HG02678 (cell line): ENCODE data around the gene HYLS1.

ENCODE experiments used
- ATAC-seq: cut with Tn5 transposase; IDR thresholded peaks from one replicate; pipeline ENCODE4 v1.9.1; 2021; ENCODE audit warnings: mild to moderate bottlenecking, moderate library complexity; ENCODE audit not compliant: unreplicated experiment

HYLS1 gene

DNA sequence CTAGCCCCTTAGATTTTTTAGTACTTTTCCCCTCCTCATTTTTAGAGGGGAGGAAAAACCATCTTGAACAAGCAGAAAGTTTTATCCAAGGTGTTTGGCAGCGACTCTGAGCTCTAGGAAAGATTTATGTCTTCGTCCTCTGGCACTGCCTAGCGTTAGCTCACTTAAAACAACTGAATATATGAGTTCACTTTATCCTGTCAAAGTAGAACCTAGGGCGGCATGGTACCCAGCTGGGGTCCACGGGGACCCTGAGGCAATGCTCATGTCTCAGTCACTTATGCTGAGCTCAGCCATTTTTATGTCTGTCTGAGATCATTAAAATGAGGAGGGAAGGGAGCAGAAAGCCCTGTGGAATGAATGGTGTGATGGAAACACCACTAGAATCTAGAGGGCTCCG is 44.2 kb downstream of the HYLS1 start:
- ATAC-seq = no peak

DNA sequence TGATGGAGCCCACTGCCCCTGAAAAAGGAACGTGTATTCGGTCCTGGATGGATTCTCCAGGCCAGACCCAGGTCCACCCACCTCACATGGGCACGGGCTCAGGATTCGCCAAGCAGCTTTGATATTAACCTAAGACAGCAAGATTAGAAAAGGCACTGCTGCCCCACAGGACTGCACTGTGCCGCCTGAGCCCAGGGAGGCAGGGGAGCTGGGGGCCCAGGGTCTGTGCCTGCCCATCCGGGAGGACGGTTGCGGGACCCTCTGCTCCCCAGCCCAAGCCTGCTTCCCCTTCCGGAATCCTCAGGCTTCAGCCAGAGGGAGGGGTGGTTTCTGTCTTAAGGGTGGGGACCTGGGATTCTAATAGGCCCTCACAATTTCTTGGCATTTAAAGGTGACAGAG is 44.8 kb downstream of the HYLS1 start:
- ATAC-seq = no peak

DNA sequence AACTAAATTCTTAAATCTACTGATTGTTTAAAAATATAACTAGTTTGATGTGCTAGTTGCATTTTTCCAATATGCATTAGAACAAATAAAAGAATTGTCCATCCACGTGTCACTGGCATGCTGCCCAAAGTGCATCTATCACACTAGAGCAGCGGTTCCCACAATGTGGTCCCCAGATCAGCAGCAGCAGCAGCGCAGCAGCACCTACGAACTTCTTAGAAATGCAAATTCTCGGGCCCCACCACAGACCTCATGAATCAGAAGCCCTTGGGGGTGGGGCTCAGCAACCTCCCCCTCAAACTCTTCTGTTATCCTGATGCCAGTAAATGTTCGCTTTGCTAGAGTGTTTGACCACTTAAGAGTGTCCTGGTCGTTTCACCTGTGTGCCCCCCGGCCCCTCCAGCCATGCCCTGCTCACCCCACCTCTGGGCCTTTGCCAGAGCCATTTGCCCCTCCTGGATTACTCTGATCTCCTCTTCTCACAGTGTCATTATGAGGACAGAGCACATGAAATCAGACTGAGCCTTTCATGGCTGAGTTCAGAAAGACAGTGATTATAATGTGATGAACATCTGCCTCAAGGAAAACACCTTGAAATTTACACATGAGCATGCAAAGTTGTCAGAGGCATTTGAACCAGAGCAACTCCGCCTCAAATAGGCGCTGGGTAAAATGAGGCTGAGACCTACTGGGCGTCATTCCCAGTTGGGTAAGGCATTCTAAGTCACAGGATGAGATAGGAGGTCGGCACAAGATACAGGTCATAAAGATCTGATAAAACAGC is 45.8 kb downstream of the HYLS1 start:
- ATAC-seq = no peak

DNA sequence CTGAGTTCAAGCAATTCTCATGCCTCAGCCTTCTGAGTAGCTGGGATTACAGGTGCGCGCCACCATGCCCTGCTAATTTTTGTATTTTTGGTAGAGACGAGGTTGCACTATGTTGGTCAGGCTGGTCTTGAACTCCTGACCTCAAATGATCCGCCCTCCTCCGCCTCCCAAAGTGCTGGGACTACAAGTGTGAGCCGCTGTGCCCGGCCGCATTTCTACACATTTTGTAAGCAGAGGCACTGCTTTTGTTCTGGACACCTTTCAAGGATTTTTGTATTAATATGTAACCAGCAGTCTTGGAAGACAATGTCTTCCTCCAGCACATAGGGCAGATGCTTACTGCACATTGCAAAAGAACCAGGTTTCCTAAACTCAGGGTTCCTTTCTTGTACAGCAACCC is 47.0 kb downstream of the HYLS1 start:
- no peak for ATAC-seq

DNA sequence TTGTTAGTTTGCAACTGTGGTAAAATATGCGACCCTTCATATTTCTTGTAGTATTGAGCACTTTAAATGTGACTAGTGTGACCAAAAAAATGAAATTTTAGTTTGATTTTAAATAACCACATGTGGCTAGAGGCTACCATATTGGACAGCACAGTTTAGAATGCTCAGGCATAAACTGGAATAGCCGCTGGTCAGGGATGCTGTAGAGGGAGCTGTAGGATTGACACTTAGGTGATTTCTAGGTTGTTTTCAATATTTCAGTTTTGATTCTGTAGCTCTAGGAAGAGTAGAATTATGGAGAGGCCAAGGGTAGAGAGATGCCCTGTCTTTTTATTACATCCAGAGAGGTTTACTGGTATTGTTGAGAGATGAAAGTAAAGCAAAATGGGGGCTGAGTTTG is 47.6 kb downstream of the HYLS1 start:
- ATAC-seq = no peak

DNA sequence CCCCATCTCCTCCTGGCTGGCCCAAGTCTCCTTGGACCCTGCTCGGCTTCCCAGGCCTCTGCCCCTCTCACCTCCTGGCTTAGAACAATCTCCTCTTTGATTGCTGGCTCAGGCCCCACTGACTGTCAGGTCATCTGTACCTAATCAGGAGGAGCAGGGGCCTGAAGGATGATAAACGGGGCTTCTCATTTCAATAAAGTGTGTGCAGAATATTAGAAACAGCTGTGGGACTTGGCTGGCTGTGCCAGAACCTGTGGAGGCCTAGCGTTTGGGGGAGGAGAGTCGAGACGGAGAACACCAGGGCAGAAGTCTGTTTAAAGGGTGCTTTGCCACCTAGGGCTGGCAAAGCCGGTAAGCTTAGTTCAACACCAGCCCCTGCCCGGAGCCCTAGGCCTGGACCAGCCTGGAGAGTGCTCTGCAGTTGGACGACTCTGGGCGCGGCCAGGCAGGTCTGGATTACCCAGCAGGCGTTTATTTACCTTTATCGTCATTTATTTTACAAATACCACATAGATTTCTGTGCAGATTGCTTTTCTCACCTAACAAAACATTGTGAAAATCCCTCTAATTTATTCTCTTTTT is 48.2 kb downstream of the HYLS1 start:
- no peak for ATAC-seq

DNA sequence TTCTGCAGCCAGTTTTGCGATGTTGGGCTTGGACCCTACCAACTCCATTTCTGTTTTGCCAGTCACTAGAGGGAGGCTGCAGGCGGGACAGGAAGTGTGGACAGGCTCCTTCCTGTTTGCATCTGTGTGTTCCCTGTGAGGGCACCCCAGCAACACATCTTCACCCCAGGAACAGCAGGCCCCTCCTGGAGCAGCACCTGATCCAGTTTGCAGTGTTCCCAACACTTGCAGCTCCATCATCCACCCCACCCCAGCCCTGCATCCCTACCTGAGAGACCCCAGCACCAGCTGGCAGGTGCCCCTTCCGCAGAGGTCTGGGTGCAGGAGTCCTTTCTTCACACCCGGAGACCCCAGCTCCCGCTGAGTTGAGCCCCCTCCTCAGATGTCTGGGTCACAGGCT is 51.0 kb downstream of the HYLS1 start:
- ATAC-seq = no peak

DNA sequence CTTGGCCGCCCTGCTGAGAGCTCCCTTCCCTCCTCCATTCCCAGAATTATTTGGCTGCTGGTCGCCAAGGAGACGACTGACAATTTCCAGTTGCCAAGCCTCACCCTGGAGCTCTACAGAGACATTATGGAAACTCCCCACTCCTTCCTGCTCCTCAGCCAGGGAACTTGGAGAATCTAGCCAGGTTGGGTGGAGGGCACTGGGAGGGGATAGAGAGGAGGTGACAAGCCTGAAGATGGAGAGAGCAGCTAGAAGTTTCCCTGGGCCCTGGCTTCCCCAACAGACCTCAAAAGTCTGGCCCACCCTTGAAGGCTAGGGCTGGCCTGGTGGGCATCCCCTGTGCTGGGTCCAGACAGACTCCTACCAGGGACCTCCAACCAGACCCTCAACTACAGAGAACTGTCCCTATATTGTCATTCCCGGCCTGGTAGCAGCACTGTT is 51.6 kb downstream of the HYLS1 start:
- no peak for ATAC-seq

DNA sequence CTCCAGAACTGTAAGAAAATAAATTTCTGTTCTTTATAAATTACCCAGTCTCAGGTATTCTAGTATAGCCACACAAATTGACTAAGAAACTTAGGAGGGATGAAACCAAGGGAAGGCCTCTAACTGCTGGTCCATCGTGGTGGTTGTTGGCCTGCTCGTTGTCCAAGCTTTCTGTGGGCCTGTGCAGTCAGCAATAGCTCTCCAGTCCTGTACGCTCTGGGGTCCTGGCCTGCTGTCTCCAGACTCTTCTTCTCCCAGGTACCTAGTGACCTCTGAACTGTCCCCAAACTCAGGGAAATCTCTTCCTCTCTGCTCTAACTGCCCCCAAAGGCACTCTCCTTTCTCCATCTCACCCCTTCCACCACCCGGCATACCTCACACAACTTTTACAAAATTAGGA is 52.7 kb downstream of the HYLS1 start:
- no peak for ATAC-seq

DNA sequence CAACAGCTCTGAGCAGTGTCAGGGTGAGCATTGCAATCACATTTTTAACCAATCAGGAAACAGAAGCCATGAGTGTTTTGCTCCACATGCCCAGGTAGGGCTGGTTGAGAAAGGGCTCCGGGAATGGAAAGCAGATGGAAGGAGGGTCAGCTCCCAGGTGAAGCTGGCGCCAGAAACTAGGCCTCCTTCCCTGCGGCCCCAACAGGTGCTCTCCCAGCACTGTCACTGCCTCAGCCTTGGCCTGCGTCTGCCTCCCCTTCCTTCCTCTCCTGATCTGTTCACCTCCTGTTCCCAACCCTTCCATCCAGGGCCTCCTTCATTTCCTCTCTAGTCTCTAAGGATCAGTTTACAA is 53.8 kb downstream of the HYLS1 start:
- no peak for ATAC-seq

DNA sequence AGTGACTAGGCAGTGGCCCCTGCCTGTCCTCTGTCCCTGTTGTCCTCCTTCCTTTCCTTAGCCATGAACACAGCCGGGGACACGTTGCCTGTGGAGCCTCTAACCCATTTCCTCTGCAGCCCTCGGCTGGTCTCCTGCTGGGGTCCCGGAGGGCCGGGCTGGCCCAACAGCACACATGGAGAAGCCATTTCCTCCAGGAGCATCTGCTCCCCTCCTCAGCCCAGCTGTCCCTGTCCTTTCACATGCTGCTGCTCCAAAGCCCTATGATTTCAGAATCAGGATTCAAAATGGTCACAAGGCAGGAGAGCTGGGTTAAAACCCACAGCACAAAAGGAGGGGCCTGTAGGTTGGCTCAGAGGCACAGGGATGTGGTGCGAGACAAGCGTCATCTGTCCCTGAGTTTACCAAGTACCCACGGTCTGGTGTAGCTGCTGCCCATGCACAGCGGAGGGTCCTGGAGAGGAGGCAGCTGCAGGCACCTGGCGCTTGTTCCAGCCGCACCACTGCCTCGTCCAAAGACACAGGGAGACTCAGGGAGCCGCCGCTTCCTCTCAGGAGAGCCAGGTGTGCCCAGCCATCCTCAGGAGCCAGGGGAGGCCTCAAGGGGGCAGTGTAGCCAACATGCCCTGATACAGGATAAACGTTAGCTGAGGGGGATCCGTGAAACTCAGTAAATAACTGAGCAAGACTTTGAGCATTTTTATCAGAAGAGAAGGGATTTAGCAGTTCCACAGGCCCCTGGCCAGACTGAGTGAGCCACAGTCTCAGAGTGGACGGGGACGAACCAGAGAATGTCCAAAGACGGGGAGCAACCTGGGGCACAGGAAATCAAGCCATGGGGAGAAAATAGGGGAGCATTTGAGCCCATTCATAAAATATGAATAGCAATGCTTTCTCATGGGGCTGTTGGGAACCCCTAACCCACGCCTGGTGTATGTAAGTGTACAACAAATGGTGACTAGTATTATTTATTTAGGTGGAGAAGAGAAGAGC is 54.4 kb downstream of the HYLS1 start:
- no peak for ATAC-seq

DNA sequence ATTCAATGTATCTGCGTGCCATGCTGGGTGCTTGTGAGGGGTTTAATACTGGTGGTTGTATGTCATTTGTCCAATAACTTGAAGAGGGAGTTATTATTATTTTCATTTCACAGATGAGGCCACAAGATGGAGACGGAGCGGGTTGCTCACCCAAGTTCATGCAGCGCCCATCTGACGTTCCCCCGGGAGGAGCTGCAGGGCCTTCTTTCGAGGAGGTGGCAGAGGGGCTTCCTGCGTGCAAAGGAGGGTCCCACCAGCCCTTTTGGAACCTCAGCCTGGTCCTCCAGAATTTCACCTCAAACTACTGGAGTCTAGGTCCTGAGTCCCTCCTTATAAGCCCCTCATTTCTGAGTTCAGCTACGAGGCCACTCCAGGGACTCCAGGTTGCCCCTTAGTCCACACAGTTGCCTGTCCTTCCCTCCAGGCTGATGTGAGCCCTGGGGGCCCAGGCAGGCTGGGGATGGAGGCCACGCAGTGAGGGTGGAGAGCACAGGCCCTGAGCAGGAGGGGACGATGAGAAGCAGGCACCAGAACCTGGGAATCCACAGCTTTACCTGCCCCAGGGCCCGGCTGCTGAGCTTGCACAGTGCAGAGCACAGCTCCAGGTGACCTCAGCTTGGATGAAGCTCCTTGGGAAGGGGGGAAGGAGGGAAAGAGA is 55.4 kb downstream of the HYLS1 start:
- ATAC-seq = no peak

DNA sequence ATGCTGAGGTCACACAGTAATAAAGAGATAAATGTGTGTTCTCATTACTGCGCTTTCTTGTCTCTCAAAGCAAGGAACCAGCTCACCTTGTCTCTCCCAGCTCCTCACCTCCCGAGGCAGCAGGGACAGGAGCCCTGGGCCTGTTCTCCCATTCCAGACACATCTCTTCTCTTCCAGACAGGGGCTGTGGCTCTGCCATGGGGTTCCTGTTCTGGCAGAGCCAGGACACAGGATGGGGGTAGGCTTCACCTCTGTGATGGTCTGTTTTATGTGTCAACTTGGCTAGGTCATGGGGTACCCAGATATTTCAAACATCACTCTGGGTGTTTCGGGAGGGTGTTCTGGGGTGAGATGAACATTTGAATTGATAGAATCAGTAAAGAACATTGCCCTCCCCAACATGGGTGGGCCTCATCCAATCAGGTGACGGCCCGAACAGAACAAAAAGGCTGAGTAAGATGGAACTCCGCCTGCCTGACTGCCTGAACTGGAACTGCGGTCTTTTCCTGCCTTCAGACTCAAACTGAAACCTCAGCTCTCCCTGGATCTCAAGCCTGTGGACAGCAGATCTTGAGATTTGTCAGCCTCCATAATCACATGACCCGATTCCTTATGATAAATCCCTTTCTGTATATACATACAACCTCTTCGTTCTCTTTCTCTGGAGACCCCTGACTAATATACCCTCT is 56.3 kb downstream of the HYLS1 start:
- no peak for ATAC-seq

DNA sequence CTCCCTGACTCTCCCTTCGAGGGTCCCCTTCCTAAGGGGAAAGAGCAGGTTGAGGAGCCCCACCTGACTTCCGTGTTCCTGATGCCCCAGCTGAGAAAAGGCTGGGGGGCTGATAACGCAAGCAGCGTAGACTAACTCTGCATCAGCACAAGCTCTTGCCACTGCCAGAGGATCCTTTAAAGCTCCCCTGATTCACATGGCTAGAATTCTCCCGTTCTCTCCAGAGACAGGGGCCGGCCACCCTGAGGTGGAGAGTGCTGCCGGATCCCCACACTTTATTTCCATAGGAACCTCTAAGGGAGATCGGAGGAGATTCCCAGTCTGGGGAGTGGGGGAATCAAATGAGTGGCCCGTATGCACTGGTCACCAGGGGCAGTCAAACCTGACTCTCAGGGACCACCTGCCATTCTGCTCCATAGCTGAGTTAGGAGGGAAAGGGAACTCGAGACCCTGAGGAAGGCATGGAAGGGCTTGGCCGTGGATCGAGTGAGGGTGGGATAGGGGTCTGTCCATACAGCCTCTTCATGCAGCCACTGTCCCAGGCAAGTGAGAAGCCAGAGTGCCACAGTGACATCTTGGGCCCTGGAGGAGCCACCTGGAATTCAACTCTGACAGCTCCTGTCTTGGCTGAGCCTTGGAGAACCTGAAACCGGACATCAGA is 57.0 kb downstream of the HYLS1 start:
- no peak for ATAC-seq

DNA sequence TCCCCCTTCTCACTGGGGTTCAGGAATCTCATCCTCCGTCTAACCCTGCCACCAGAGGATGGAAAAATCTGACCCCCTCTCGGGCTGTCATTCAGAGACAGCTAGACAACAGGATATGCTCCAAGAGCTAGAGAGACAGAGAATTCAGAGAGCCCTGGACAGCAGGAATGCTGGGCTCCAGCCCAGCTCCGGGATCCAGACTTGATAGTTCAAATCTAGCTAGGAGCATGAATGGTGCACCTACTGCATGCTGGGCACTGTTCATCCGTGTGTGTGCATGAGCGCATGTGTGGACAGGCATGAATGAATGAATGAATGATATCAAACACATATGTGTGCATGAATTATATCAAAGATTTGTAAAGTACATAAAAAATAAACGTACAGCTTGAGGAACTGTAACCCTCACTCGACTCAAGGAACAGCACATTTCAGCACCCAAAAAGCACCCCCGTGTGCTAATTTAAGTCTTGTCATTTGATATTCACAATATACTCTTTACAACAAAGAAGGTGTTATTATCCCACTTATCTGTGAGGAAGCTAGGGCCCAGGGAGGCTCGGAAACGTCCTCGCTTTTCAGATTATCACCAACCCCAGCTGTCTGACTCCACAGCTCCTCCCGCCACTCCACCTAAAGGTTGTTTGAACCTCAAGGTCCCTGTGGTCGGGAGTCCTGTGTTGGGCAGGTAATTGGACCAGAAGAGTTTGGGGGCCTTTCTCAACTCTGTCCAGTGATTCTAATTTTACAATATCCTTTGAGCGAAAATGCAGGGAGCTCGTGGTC is 57.7 kb downstream of the HYLS1 start:
- ATAC-seq = no peak

DNA sequence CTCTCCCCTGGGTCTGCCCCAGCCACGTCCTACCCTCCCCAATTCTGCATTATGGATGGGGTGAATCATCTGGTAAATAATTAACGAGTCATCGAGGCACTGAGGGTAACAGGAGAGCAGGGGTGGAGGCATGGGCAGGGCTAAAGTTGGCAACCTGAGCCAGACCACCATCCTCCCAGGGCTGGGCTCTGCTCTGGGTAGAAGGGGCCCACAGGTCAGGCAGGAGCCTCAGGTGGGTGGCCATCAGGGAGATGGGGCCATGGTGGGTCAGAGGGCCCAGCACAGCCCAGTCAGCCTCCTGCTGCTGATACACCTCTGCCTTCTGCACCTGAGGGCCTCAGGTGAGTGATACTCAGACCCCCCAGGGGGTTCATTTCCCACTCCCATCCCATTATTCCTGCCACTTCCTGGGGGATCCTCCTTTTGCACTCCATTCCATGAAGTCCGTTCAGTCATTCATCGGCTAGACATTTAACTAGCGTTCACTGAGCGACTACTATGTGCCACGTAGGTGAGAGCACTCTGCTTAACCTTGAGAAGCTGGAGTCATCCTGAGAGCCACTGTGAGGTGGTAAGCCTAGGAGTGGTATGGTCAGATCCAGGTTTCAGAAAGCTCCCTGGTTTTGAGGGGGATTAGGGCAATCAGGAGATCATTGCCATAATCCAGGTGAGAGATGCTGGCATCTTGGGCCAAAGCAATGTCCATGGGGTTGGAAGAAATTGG is 58.5 kb downstream of the HYLS1 start, which contains the start of gene VSIG10L2:
Gene VSIG10L2, plus strand, starts transcription at position 248 of the 724 bp plus-strand sequence. Its CDS starts 12 bp downstream, at position 260.
- ATAC-seq = no peak

DNA sequence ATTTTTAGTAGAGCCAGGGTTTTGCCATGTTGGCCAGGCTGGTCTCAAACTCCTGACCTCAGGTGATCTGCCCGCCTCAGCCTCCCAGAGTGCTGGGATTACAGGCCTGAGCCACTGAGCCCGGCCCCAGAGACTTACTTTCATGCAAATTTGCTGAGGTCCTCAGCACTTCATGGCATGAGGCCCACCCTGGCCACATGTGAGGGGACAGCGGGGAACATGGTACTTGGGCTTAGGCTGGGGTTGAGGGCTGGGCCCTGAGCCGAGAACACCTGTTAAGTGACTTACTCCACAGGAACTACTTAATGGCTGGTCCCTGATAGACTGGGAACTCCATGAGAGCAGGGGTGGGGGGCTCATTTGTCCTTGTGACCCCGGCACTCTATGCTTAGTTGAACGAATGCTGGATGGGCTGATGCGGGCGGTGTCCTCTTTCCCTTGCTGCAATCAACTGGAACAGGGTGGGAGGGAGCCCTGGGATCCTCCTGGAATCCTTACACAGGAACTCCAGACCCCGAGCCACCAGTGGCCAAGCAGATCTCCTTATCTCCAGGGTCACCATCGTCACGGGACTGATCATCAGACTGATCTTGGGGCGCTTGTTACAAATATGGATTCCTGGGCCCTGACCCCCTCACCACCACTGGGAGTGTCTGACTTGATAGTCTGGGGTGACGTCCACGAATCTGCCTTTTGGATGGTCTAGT is 59.4 kb downstream of the HYLS1 start:
- no peak for ATAC-seq
